HG03520 (cell line): ENCODE data around the gene SLC1A5.

Experiments used
- ATAC-seq: cut with Tn5 transposase; IDR thresholded peaks from one replicate; pipeline ENCODE4 v1.9.1; 2021; ENCODE audit warnings: mild to moderate bottlenecking, moderate library complexity; ENCODE audit not compliant: unreplicated experiment

SLC1A5 gene

GRCh38 chr19:46726971-46727501 is 61.4 kb downstream of the SLC1A5 start:
- ATAC-seq: no peak

- no peak for ATAC-seq
Measured at GRCh38 chr19:46726551-46726950, 61.8 kb downstream of the SLC1A5 start.

GRCh38 chr19:46725859-46726393 is 62.5 kb downstream of the SLC1A5 start:
- no peak for ATAC-seq

- ATAC-seq: no peak
Measured at GRCh38 chr19:46725036-46725820, 63.2 kb downstream of the SLC1A5 start.
